ENCODE data around the gene ARHGAP22.

DNA sequence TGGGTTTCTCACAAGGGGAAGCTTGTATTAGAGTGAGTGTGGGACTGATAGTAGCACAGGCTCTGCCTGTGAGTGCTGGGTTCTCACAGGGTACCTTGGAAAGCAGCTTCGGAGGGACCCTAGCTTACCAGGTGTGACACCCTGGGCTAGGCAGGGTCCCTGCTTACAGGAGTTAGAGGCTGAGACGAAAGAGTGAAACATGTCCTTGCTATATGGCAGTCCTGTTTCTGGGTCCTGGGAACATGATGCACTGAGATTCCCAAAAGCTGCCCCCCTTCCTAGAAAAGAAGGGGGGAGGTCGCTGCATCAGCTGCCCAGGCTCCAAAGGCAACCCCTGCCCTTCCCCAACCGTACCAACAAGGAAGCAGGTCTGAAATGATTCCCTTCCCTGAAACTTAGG lies 6.3 kb upstream of the ARHGAP22 start:
- TF ChIP-seq, protein P1, sequence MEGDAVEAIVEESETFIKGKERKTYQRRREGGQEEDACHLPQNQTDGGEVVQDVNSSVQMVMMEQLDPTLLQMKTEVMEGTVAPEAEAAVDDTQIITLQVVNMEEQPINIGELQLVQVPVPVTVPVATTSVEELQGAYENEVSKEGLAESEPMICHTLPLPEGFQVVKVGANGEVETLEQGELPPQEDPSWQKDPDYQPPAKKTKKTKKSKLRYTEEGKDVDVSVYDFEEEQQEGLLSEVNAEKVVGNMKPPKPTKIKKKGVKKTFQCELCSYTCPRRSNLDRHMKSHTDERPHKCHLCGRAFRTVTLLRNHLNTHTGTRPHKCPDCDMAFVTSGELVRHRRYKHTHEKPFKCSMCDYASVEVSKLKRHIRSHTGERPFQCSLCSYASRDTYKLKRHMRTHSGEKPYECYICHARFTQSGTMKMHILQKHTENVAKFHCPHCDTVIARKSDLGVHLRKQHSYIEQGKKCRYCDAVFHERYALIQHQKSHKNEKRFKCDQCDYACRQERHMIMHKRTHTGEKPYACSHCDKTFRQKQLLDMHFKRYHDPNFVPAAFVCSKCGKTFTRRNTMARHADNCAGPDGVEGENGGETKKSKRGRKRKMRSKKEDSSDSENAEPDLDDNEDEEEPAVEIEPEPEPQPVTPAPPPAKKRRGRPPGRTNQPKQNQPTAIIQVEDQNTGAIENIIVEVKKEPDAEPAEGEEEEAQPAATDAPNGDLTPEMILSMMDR (IDR thresholded peaks at IDR 0.05; ENCODE audit: poor library complexity, severe bottlenecking) = no peak
- TF ChIP-seq POLR2AphosphoS5 (IDR thresholded peaks at IDR 0.05) = no peak
- no peak for TF ChIP-seq EZH2 (IDR thresholded peaks at IDR 0.05; ENCODE audit: borderline replicate concordance, insufficient read depth, low read length, poor library complexity, severe bottlenecking)
- TF ChIP-seq EP300 (conservative IDR thresholded peaks at IDR 0.05; ENCODE audit: poor library complexity, severe bottlenecking) = no peak
- TF ChIP-seq, protein P2, sequence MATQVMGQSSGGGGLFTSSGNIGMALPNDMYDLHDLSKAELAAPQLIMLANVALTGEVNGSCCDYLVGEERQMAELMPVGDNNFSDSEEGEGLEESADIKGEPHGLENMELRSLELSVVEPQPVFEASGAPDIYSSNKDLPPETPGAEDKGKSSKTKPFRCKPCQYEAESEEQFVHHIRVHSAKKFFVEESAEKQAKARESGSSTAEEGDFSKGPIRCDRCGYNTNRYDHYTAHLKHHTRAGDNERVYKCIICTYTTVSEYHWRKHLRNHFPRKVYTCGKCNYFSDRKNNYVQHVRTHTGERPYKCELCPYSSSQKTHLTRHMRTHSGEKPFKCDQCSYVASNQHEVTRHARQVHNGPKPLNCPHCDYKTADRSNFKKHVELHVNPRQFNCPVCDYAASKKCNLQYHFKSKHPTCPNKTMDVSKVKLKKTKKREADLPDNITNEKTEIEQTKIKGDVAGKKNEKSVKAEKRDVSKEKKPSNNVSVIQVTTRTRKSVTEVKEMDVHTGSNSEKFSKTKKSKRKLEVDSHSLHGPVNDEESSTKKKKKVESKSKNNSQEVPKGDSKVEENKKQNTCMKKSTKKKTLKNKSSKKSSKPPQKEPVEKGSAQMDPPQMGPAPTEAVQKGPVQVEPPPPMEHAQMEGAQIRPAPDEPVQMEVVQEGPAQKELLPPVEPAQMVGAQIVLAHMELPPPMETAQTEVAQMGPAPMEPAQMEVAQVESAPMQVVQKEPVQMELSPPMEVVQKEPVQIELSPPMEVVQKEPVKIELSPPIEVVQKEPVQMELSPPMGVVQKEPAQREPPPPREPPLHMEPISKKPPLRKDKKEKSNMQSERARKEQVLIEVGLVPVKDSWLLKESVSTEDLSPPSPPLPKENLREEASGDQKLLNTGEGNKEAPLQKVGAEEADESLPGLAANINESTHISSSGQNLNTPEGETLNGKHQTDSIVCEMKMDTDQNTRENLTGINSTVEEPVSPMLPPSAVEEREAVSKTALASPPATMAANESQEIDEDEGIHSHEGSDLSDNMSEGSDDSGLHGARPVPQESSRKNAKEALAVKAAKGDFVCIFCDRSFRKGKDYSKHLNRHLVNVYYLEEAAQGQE (IDR thresholded peaks at IDR 0.05; ENCODE audit: borderline replicate concordance) = no peak
- no peak for TF ChIP-seq RAD21 (conservative IDR thresholded peaks at IDR 0.05)
- TF ChIP-seq TAF1 (IDR thresholded peaks at IDR 0.05; ENCODE audit: low read depth) = no peak

All from neural cell (in vitro differentiated cells).